Kidney epithelial cell (primary cell): ENCODE measurements around the gene GPR141. TPM values are rescaled to one million over a fixed set of nuclear protein-coding genes. Genes with fewer than 3 reads are reported as not detected.

Experiments used
- DNase-seq: peaks from one replicate; pipeline ENCODE4 v3.0.0-alpha.2; 2010; ENCODE audit warnings: low read depth
- H3K27me3 ChIP-seq: 2 replicates; pipeline ENCODE4 v1.6.0; 2011; ENCODE audit warnings: low read length; ENCODE audit not compliant: control insufficient read depth, insufficient read depth
- H3K36me3 ChIP-seq: 2 replicates; pipeline ENCODE4 v1.5.1; 2011; ENCODE audit warnings: low read length; ENCODE audit not compliant: control insufficient read depth, insufficient read depth
- H3K4me3 ChIP-seq: 2 replicates; pipeline ENCODE4 v1.5.1; 2011; ENCODE audit warnings: low read depth, mild to moderate bottlenecking, control low read depth, low read length
- total RNA-seq: library from RNA; depleted of rRNA; stranded (reverse); fragments of >200 nt; gene quantifications from 2 replicates; pipeline ENCODE4 v1.2.3, GENCODE V29; 2015
- TF ChIP-seq, protein P1 (sequence below): IDR thresholded peaks from 2 replicates; pipeline ENCODE4 v1.5.1; 2011; ENCODE audit warnings: mild to moderate bottlenecking, moderate library complexity, low read length, control low read depth, inconsistent platforms; ENCODE audit not compliant: insufficient read depth, poor library complexity, severe bottlenecking

The GPR141 gene
- total RNA-seq, 1 donor from 2014 or later: not detected

DNA sequence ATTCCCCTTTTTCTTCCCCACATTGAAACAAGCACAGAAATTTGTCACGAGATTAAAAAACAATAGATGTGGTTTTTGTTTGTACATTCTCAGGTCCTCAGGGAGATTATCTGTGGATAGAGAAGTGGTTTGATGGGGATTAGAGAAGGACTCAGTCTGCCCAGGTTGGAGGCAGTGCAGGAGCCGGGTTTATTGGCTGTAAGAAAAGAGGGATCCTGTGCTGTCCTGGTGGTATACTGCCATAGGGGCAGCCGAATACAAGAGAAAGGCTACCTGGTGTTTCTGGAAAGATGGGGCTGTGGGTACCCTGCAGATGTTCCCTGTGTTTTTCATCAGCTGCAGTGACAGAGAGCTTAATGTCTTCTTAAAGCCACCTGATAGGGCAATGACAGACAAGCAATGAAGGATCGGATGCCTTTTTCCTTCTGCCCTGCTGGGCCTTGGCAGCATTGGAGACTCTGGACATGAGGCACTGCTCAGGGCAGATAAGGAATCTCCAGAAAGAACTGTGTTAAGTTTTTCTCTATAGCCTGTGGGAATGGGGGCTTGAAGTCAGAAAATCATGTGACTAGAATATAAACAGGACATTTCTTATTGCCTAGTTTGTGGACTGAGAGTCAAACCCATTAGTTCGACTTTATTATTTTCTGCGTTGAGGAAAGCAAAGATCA lies 18.1 kb upstream of the GPR141 start:
- no peak for DNase-seq
- TF ChIP-seq, protein P1, sequence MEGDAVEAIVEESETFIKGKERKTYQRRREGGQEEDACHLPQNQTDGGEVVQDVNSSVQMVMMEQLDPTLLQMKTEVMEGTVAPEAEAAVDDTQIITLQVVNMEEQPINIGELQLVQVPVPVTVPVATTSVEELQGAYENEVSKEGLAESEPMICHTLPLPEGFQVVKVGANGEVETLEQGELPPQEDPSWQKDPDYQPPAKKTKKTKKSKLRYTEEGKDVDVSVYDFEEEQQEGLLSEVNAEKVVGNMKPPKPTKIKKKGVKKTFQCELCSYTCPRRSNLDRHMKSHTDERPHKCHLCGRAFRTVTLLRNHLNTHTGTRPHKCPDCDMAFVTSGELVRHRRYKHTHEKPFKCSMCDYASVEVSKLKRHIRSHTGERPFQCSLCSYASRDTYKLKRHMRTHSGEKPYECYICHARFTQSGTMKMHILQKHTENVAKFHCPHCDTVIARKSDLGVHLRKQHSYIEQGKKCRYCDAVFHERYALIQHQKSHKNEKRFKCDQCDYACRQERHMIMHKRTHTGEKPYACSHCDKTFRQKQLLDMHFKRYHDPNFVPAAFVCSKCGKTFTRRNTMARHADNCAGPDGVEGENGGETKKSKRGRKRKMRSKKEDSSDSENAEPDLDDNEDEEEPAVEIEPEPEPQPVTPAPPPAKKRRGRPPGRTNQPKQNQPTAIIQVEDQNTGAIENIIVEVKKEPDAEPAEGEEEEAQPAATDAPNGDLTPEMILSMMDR: no peak
- no peaks in the 10 kb centered on the region for H3K27me3 ChIP-seq
- H3K36me3 ChIP-seq: no peaks in the 10 kb centered on the region
- no peak overlapping the region for H3K4me3 ChIP-seq

DNA sequence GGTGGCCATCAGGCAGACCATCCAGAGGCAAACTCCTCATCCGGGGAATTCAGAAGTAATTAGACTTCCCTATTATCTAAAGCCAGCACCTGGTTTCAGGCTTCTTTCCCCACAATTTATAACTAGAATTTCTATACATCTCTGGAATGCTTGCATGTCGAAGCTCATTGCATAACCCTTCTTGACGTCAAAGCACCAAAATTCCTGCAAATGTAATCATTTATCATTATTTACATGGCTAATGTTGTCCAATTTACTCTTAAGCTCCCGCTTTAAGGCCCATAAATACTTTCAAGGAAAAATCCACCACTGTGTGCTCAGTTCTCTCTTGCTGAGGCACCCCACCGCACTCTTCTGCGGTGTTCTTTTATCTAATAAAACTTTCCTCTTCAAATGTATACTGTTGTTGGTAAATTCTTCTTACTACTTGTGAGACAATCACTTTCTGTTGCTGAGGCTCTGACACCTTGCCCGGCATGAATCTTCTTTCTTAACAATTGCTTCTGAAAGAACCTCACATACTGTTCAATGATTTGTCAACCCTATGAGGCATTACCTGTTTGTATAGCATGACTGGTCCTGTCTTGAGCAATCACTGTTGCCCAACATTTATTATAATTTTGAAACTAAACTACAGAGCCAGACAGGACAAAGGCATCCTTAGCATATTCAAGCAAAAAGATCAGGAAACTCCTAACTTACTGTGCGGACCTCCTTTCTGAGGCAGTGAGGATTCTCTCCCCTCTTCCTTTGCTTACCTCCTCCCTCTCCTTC lies 17.4 kb upstream of the GPR141 start:
- TF ChIP-seq, protein P1: no peak
- no peak overlapping the region for H3K4me3 ChIP-seq
- no peak for DNase-seq
- no peaks in the 10 kb centered on the region for H3K27me3 ChIP-seq
- H3K36me3 ChIP-seq: no peaks in the 10 kb centered on the region

GRCh38 chr7:37669818-37670217 lies 13.7 kb upstream of the GPR141 start:
- Histone ChIP-seq H3K36me3 (no peaks in the 10 kb centered on the region), H3K4me3 (no peak overlapping the region), H3K27me3 (no peaks in the 10 kb centered on the region)
- no peak for DNase-seq
- TF ChIP-seq, protein P1: no peak

GRCh38 chr7:37670436-37670835 lies 13.1 kb upstream of the GPR141 start:
- no peak for DNase-seq
- H3K4me3 ChIP-seq: no peak overlapping the region
- H3K27me3 ChIP-seq: no peaks in the 10 kb centered on the region
- TF ChIP-seq, protein P1: no peak
- H3K36me3 ChIP-seq: no peaks in the 10 kb centered on the region

DNA sequence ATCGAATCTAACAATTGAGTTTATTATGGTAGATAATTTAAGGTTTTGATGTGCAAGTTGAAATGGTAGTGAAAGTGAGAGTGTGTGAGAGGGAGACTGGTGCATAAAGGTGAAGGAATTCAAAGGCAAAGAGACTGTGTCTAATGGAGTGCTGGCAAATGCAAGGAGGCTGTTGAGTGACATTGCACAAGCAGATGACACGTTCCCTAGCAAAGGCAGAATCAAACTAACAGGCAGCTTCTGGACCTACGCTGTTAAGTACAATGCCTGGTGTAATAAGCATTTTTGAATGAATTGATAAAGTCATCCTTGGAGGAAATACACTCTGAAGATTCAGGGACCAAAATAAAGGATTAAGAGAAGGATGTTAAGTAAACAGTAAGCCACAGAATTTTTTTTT lies 11.7 kb upstream of the GPR141 start:
- DNase-seq: no peak
- no peak overlapping the region for H3K4me3 ChIP-seq
- TF ChIP-seq, protein P1: no peak
- H3K36me3 ChIP-seq: no peaks in the 10 kb centered on the region
- H3K27me3 ChIP-seq: no peaks in the 10 kb centered on the region
